WTC11 (cell line): ENCODE results near the gene MYLK4. TPM values are rescaled to one million over a fixed set of nuclear protein-coding genes. Genes with fewer than 3 reads are reported as not detected.

Source experiments
- ATAC-seq: fragments of 200-7000 bp; cut with Tn5 transposase; 2 replicates; pipeline ENCODE4 v1.10.0; 2021; ENCODE audit warnings: mild to moderate bottlenecking, moderate library complexity
- CTCF ChIA-PET: fragments of 300-600 bp; sonication (Branson Sonifier 250); formaldehyde crosslinking; loops from one replicate; lab custom pipeline; 2021; ENCODE audit warnings: antibody characterized with exemption; lab: Charles Lee
- POLR2A ChIA-PET: fragments of 350-600 bp; sonication (Branson Sonifier 250); formaldehyde crosslinking; loops from one replicate; lab custom pipeline; 2021; ENCODE audit warnings: antibody characterized with exemption; lab: Charles Lee
- DNase-seq: peaks from one replicate; pipeline ENCODE4 v3.0.0; 2021; ENCODE audit warnings: low spot score
- H3K27ac Mint-ChIP-seq: 2 replicates; pipeline ENCODE4 v1.8.0; 2021; ENCODE audit warnings: mixed read lengths
- H3K27me3 Mint-ChIP-seq: 2 replicates; pipeline ENCODE4 v1.8.0; 2021; ENCODE audit warnings: low read depth, mild to moderate bottlenecking, moderate library complexity, mixed read lengths
- H3K36me3 Mint-ChIP-seq: 2 replicates; pipeline ENCODE4 v1.8.0; 2021; ENCODE audit warnings: mixed read lengths
- H3K4me1 Mint-ChIP-seq: 2 replicates; pipeline ENCODE4 v1.8.0; 2022; ENCODE audit warnings: mixed read lengths
- H3K4me3 Mint-ChIP-seq: 2 replicates; pipeline ENCODE4 v1.8.0; 2021; ENCODE audit warnings: mild to moderate bottlenecking, moderate library complexity, mixed read lengths
- H3K9me3 Mint-ChIP-seq: 2 replicates; pipeline ENCODE4 v1.8.0; 2021; ENCODE audit warnings: mixed read lengths
- AFF4 ChIP-seq: sonication (generic); formaldehyde crosslinking; IDR thresholded peaks from 2 replicates; pipeline ENCODE4 v1.8.1; 2023; ENCODE audit warnings: mild to moderate bottlenecking, missing genetic modification reagents, borderline replicate concordance
- EMX1 ChIP-seq: fragments of 250-450 bp; sonication (Bioruptor Pico); IDR thresholded peaks from 2 replicates; pipeline ENCODE4 v1.8.0; 2021; ENCODE audit warnings: mild to moderate bottlenecking
- ETV6 ChIP-seq: sonication (generic); formaldehyde crosslinking; IDR thresholded peaks from 2 replicates; pipeline ENCODE4 v1.8.1; 2022; ENCODE audit warnings: mild to moderate bottlenecking, missing genetic modification reagents
- FOXJ3 ChIP-seq: sonication (generic); formaldehyde crosslinking; IDR thresholded peaks from 2 replicates; pipeline ENCODE4 v1.9.0; 2021; ENCODE audit warnings: missing genetic modification reagents, mild to moderate bottlenecking, borderline replicate concordance
- IRF2 ChIP-seq: sonication (generic); formaldehyde crosslinking; IDR thresholded peaks from 2 replicates; pipeline ENCODE4 v1.8.0; 2022; ENCODE audit warnings: low read depth, missing genetic modification reagents, borderline replicate concordance
- NFE2L1 ChIP-seq: sonication (generic); formaldehyde crosslinking; IDR thresholded peaks from 2 replicates; pipeline ENCODE4 v1.8.1; 2023; ENCODE audit warnings: missing genetic modification reagents
- NR1H2 ChIP-seq: sonication (generic); formaldehyde crosslinking; IDR thresholded peaks from 2 replicates; pipeline ENCODE4 v1.9.0; 2021; ENCODE audit warnings: mild to moderate bottlenecking, moderate library complexity, missing genetic modification reagents
- OVOL2 ChIP-seq: fragments of 250-450 bp; sonication (Bioruptor Pico); IDR thresholded peaks from 2 replicates; pipeline ENCODE4 v1.9.0; 2021; ENCODE audit warnings: mild to moderate bottlenecking, borderline replicate concordance
- SMAD4 ChIP-seq: sonication (generic); formaldehyde crosslinking; IDR thresholded peaks from 2 replicates; pipeline ENCODE4 v1.8.0; 2022; ENCODE audit warnings: mild to moderate bottlenecking, missing genetic modification reagents
- SOX15 ChIP-seq: fragments of 250-450 bp; sonication (Bioruptor Pico); IDR thresholded peaks from 2 replicates; pipeline ENCODE4 v1.9.0; 2021; ENCODE audit warnings: mild to moderate bottlenecking
- SP1 ChIP-seq: sonication (generic); formaldehyde crosslinking; conservative IDR thresholded peaks from 2 replicates; pipeline ENCODE4 v1.8.1; 2022; ENCODE audit warnings: missing genetic modification reagents
- STAT6 ChIP-seq: sonication (generic); formaldehyde crosslinking; conservative IDR thresholded peaks from 2 replicates; pipeline ENCODE4 v1.8.1; 2023; ENCODE audit warnings: mild to moderate bottlenecking, low read depth, missing genetic modification reagents, moderate library complexity
- TCF7 ChIP-seq: sonication (generic); formaldehyde crosslinking; IDR thresholded peaks from 2 replicates; pipeline ENCODE4 v1.8.0; 2022; ENCODE audit warnings: mild to moderate bottlenecking, low read depth, missing genetic modification reagents, moderate library complexity
- TP53 ChIP-seq: sonication (generic); formaldehyde crosslinking; IDR thresholded peaks from 2 replicates; pipeline ENCODE4 v1.8.1; 2023; ENCODE audit warnings: mild to moderate bottlenecking, missing genetic modification reagents
- ZNF416 ChIP-seq: fragments of 250-450 bp; sonication (Bioruptor Pico); IDR thresholded peaks from 2 replicates; pipeline ENCODE4 v1.9.0; 2021; ENCODE audit warnings: mild to moderate bottlenecking, inconsistent platforms
- ZNF423 ChIP-seq: fragments of 250-450 bp; sonication (Bioruptor Pico); IDR thresholded peaks from 2 replicates; pipeline ENCODE4 v2.1.2; 2022; ENCODE audit warnings: mild to moderate bottlenecking, moderate library complexity
- total RNA-seq: library from RNA; stranded (reverse); gene quantifications from 3 replicates; pipeline ENCODE4 v1.2.3, GENCODE V29; 2021
- TF ChIP-seq, protein P1 (sequence below): sonication (generic); formaldehyde crosslinking; IDR thresholded peaks from 2 replicates; pipeline ENCODE4 v1.8.0; 2023; ENCODE audit warnings: missing genetic modification reagents
- TF ChIP-seq, protein P2 (sequence below): sonication (generic); formaldehyde crosslinking; IDR thresholded peaks from 2 replicates; pipeline ENCODE4 v1.8.0; 2022; ENCODE audit warnings: mild to moderate bottlenecking, missing genetic modification reagents
- TF ChIP-seq, protein P3 (sequence below): sonication (generic); formaldehyde crosslinking; IDR thresholded peaks from 2 replicates; pipeline ENCODE4 v1.8.0; 2022; ENCODE audit warnings: missing genetic modification reagents

Gene MYLK4
- total RNA-seq, 1 experiment from 2014 or later = 0.13 TPM

GRCh38 chr6:2646346-2646745, 104.4 kb downstream of the MYLK4 start:
- Mint-ChIP-seq H3K27me3 (no peaks in the 10 kb centered on the region), H3K36me3 (no peaks in the 10 kb centered on the region), H3K4me1 (peaks cover 13% of the 10 kb centered on the region), H3K27ac (no peak overlapping the region), H3K4me3 (no peak overlapping the region), H3K9me3 (no peaks in the 10 kb centered on the region)
- CTCF ChIA-PET = interaction anchor here (2.2 kb wide), 1 partner anchor 12 kb away, joined by 18 read pairs; no protein-coding TSS in a partner anchor
- no peak for DNase-seq
- ATAC-seq = no peak
- POLR2A ChIA-PET = no interaction called here
- TF ChIP-seq, protein P1, sequence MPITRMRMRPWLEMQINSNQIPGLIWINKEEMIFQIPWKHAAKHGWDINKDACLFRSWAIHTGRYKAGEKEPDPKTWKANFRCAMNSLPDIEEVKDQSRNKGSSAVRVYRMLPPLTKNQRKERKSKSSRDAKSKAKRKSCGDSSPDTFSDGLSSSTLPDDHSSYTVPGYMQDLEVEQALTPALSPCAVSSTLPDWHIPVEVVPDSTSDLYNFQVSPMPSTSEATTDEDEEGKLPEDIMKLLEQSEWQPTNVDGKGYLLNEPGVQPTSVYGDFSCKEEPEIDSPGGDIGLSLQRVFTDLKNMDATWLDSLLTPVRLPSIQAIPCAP (CRISPR knock-in tag) = no peak
- TF ChIP-seq NR1H2 (CRISPR knock-in tag) (no peak), IRF2 (CRISPR knock-in tag) (no peak), TCF7 (no peak), EMX1 (CRISPR knock-in tag) (no peak), NFE2L1 (CRISPR knock-in tag) (no peak), ZNF423 (CRISPR knock-in tag) (no peak), SMAD4 (CRISPR knock-in tag) (no peak), OVOL2 (CRISPR knock-in tag) (no peak)
- TF ChIP-seq, protein P2, sequence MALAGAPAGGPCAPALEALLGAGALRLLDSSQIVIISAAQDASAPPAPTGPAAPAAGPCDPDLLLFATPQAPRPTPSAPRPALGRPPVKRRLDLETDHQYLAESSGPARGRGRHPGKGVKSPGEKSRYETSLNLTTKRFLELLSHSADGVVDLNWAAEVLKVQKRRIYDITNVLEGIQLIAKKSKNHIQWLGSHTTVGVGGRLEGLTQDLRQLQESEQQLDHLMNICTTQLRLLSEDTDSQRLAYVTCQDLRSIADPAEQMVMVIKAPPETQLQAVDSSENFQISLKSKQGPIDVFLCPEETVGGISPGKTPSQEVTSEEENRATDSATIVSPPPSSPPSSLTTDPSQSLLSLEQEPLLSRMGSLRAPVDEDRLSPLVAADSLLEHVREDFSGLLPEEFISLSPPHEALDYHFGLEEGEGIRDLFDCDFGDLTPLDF (CRISPR knock-in tag) = no peak

GRCh38 chr6:2643935-2644539, 106.7 kb downstream of the MYLK4 start:
- H3K27ac Mint-ChIP-seq = no peak overlapping the region
- no peaks in the 10 kb centered on the region for H3K36me3 Mint-ChIP-seq
- H3K9me3 Mint-ChIP-seq = no peaks in the 10 kb centered on the region
- no peaks in the 10 kb centered on the region for H3K27me3 Mint-ChIP-seq
- ChIA-PET POLR2A (interaction anchor here (0.7 kb wide), 1 partner anchor 207 kb away, joined by 3 read pairs; no protein-coding TSS in a partner anchor), CTCF (interaction anchor here (2.2 kb wide), 1 partner anchor 10 kb away, joined by 18 read pairs; no protein-coding TSS in a partner anchor)
- no peak overlapping the region for H3K4me3 Mint-ChIP-seq
- no peak for ATAC-seq
- H3K4me1 Mint-ChIP-seq = peaks cover 28% of the 10 kb centered on the region
- no peak for DNase-seq
- TF ChIP-seq ETV6 (CRISPR knock-in tag) (no peak), FOXJ3 (CRISPR knock-in tag) (no peak), AFF4 (CRISPR knock-in tag) (no peak), SOX15 (no peak), SMAD4 (CRISPR knock-in tag) (no peak), TP53 (no peak), SP1 (CRISPR knock-in tag) (no peak), ZNF416 (CRISPR knock-in tag) (no peak), STAT6 (no peak)
- TF ChIP-seq, protein P3, sequence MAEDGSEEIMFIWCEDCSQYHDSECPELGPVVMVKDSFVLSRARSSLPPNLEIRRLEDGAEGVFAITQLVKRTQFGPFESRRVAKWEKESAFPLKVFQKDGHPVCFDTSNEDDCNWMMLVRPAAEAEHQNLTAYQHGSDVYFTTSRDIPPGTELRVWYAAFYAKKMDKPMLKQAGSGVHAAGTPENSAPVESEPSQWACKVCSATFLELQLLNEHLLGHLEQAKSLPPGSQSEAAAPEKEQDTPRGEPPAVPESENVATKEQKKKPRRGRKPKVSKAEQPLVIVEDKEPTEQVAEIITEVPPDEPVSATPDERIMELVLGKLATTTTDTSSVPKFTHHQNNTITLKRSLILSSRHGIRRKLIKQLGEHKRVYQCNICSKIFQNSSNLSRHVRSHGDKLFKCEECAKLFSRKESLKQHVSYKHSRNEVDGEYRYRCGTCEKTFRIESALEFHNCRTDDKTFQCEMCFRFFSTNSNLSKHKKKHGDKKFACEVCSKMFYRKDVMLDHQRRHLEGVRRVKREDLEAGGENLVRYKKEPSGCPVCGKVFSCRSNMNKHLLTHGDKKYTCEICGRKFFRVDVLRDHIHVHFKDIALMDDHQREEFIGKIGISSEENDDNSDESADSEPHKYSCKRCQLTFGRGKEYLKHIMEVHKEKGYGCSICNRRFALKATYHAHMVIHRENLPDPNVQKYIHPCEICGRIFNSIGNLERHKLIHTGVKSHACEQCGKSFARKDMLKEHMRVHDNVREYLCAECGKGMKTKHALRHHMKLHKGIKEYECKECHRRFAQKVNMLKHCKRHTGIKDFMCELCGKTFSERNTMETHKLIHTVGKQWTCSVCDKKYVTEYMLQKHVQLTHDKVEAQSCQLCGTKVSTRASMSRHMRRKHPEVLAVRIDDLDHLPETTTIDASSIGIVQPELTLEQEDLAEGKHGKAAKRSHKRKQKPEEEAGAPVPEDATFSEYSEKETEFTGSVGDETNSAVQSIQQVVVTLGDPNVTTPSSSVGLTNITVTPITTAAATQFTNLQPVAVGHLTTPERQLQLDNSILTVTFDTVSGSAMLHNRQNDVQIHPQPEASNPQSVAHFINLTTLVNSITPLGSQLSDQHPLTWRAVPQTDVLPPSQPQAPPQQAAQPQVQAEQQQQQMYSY (CRISPR knock-in tag) = no peak
